ENCODE data around the gene WDR20.
"Not testable (repeated sequence)": the region's sequence is repeated elsewhere in the genome, so short reads cannot be mapped to it uniquely, and the experiment has no call there.

WDR20 gene

DNA sequence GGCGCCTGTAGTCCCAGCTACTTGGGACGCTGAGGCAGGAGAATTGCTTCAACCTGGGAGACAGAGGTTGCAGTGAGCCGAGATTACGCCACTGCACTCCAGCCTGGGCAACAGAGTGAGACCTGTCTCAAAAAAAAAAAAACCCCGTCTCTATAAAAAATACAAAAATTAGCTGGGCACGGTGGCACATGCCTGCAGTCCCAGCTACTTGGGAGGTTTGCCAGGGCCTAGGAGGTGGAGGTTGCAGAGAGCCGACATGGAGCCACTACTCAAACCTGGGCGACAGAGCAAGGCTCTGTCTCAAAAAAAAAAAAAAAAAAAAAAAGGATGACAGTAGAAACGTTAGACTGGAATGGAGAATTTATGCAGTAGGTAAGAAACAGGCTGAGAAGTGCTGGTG is 5.7 kb upstream of the WDR20 start:
- FAIRE-seq, result not testable (repeated sequence)

DNA sequence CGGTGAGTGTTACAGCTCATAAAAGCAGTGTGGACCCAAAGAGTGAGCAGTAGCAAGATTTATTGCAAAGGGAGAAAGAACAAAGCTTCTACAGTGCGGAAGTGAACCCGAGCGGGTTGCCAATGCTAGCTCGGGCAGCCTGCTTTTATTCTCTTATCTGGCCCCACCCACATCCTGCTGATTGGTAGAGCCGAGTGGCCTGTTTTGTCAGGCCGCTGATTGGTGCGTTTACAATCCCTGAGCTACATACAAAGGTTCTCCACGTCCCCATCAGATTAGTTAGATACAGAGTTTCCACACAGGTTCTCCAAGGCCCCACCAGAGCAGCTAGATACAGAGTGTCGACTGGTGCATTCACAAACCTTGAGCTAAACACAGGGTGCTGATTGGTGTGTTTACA is 5.0 kb upstream of the WDR20 start:
- FAIRE-seq, result not testable (repeated sequence)

DNA sequence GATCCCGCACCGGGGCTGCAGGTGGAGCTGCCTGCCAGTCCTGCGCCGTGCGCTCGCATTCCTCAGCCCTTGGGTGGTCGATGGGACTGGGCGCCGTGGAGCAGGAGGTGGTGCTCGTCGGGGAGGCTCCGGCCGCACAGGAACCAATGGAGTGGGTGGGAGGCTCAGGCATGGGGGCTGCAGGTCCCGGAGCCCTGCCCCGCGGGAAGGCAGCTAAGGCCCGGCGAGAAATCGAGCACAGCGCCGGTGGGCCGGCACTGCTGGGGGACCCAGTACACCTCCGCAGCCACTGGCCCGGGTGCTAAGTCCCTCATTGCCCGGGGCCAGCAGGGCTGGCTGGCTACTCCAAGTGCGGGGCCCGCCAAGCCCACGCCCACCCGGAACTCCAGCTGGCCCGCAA is 4.2 kb upstream of the WDR20 start:
- not testable (repeated sequence) for FAIRE-seq

DNA sequence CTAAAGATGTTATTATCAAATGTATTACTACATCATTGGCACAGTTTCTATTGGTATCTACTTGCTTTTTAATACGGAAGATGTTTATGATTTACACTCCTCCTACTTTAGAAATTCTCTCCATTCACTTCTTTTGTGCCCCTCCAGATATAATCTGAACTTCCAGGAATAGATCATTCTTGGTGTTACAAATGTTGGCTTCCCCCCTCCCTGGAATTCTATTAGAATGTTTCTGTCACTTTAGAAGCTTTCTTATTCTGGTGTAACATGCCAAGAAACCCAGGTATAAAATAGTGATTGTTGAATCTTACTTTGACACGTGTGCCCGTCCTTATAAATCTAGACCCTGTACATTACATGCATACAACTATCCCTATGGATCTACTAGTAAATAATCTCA is 1.2 kb upstream of the WDR20 start:
- no peak for FAIRE-seq

DNA sequence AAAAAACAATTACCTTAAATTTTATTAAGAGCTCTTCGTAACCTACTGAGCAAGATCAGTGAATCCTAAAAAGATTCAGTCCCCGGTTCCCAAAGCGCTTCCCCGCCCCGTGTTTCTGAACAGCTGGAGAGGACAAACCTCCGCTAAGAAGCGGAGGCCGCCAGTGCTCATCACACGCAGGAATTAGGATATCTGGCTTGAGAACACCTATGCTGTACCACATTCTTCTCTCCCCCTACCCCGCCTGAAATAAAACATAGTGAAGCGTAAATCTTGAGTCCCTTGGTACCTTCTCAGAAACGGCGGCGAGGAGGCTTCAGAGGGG is 774 bp upstream of the WDR20 start:
- no peak for FAIRE-seq

DNA sequence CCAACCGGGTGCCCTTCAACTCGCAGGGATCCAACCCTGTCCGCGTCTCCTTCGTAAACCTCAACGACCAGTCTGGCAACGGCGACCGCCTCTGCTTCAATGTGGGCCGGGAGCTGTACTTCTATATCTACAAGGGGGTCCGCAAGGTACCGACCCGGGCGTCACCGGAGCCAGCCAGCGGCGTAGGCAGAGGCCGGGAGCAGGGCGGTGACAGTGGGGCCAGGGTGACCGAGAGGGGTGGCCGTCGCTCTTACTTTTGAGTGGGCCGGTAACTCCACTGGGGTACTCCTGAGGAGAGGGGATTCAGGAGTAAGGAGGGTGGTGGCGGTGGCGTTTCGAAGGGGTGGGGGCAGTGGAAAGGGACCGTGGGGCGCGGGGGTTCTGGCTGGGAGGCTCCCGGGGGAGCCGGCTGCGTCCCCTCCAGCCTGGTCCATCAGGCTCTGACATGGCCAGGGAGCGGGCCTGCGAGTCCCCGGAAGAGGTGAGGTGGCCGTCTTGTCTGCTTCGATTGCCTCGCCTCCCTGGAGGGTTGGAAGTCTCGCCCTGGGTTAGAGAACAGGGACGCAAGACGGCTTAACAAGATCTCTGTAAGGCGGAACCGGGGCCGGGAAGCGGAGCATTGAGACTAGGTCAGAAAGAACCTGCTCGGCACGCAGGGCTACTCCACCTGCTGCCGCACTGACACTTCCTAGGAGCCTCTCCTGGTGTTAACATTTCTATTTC is 491 bp downstream of the WDR20 start:
- no peak for FAIRE-seq

DNA sequence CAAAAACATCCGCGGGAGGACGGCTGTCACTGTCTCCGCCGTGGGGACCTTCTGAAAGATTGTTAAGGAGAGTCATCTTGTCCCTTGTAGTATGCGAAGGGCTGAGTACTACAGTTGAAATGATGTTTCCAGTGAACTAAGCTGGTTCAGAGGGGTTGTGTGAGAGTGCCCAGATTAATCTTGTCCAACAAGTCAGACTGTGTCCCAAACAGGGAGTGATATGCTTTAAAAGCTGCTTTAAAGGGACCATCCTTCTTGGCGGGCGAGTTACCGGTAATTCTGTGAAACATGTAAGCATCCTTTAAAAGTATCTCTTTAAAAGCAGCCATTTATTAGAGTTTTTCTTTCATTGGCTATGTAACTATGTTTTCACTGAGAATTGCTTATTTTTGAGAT is 1.1 kb downstream of the WDR20 start:
- FAIRE-seq, result no peak

DNA sequence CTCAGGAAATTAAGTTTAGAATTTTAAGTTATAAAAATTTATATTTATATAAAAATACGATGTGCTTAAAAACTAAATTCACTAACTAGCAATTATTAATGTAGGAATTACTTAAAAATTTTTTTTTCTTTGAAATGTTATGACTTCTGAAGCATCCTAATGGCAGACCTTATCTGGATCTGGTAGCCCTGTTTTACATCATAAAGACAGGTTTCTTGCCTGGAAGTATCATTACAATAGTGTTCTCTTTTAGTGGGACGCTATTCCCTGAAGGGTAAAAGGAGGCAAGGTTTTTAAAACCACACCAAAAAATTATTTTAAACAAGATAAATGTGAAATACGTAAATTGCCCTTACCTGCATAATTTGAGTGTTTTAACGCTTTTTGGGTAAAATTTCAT is 2.1 kb downstream of the WDR20 start:
- no peak for FAIRE-seq

DNA sequence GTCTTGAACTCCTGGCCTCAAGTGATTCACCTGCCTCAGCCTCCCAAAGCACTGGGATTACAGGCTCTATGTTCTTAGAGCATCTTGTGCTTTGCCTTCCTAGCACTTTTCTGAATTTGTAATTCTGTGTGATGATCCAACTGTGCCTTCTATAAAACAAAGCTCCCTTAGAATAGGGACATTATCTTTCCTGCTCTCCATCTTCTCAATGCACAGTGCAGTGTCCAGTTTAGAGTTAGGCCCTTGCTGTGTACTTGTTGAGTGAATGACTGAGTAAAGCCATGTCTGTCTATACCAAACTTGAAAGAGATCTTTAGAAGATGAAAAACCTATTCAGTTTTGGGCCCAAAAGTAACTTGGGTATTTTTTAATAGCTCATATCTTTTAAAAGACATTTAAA is 5.2 kb downstream of the WDR20 start:
- FAIRE-seq, result no peak

DNA sequence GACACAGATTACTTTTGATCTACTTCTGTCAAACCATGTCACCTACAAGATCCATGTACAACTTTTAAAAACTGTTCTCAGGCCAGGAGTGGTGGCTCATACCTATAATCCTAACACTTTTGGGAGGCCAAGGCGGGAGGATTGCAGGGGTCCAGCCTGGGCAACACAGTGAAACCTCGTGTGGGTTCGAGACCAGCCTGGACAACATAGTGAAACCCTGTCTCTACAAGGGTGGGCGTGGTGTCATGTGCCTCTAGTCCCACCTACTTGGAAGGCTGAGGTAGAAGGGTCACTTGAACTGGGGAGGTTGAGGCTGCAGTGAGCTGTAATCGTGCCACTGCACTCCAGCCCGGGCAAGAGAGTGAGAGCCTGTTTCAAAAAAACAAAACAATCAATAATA is 5.7 kb downstream of the WDR20 start:
- FAIRE-seq, result no peak

DNA sequence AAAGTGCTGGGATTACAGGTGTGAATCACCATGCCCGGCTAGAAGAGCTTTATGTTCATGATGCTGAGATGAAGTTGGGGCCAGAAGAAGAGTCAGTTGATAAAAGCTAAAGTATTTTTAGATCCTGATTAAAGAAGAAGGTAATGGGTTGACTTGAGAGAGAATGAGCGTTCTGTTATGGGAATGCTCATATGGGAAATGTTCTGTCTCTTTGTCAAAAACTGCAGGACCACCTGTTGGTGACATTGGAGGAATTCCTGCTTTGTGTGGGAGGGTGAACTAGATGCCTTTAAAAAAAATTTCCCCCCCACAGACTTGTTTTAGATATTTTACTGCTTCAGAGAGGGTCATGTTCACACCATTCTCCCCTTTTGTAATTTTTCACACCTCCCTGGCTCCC is 6.7 kb downstream of the WDR20 start:
- FAIRE-seq, result no peak

DNA sequence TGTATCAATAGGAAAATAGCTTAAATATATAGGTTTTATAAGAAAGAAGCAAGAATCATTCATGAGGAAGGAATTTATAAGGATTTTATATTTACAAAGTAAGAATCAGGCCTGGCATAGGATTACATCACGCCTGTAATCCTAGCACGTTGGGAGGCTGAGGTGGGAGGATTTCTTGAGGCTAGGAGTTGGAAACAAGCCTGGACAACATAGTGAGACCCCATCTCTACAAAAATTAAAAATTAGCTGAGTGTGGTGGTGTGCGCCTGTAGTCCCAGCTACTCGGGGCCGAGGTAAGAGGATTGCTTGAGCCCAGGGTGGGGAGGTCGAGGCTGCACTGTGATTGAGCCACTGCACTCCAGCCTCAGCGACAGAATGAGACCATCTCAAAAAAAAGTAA is 10.4 kb downstream of the WDR20 start:
- FAIRE-seq, result no peak

DNA sequence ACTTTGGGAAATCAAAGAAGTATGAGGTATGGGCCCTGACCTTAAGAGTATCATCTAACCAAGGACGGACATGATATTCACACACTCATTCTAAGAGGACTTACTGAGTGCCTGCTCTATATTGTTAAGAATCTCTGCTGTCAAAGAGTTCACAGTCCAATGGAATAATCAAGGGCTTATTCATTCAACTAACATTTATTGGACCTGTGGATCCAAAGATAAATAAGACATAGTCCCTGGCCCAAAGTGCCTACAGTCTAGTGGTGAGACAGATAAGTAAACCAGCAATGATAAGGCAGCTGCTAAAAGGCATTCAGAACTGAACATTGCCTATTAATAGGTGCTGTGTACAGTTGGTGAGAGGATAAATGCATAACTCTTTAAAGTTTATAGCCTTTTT is 11.0 kb downstream of the WDR20 start:
- FAIRE-seq, result no peak

DNA sequence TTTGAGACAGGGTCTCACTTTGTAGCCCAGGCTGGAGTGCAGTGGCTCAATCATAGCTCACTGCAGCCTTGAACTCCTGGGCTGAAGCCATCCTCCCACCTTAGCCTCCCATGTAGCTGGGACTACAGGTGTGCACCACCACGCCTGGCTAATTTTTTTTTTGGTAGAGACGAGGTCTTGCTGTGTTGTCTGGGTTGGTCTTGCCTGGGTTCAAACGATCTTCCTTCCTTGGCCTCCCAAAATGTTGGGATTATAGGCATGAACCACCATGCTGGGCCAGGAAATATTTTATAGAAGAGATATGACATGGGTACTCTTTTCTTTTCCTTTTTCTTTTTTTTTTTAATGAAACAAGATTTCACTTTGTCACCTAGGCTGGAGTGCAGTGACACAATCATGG is 11.7 kb downstream of the WDR20 start:
- not testable (repeated sequence) for FAIRE-seq

DNA sequence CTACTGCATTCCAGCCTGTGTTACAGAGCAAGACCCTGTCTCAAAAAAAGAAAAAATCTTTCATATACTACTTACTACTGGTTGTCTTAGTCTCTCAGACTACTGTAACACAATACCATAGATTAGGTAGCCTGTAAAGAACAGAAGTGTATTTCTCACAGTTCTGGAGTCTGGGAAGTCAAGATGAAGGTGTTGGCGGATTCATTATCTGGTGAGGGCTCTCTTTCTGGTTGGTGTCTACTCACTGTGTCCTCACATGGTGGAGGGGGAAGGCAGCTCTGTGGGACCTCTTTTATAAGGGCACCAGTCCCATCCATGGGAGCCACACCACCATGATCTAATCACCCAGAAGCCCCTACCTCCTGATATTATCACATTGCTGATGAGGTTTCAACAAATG is 14.4 kb downstream of the WDR20 start:
- no peak for FAIRE-seq

DNA sequence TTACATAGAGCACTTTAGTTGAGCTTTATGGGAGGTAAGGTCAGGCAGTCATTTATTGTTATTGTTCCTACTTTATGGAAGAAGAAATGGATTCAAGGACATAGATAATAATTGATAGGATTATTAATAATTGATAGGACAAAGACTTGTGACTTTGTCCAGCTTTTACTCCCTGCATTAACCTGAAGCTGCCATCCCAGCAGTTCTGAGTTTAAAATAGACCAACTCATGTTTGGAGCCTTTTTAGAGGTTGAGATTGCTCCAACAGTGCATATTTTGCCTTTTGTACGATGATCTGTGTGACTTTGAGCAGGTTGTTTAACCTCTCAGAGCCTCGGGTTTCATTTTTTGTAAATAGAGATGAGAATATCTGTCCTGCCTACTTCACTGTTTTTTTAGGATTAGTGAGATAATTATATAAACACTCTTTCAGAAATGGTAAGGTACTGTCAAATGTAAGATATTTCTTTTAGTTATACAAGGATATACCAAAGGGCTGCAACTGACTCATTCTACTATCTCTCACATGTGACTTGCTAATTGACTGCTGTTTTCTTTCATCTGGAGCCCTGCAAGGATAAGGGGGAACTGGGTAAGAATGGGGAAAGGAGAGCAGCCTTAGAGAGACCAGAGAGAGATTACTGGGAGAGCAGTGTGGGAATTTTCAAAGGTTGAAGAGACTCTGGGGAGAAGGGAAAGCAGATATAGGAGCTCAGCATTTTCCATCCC is 15.3 kb downstream of the WDR20 start:
- no peak for FAIRE-seq

DNA sequence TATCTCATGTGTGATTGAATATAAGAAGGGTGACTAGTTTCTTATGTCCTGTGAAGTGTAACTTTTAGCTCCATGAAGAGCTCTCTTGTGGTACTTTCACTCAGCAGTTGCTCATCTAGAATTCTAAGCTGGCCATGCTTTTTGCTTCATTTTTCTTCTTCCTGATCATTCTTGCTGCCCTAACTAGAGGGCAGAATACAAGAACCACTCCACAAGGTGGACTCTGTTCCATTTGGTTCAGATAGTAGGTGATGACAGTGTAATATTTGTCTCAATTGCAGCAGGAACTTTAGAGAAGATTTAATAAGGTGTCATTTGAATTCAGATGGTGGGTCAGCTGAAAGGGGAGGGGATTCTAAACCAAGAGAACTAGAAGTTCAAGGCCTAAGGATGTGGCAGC is 17.6 kb downstream of the WDR20 start:
- no peak for FAIRE-seq

DNA sequence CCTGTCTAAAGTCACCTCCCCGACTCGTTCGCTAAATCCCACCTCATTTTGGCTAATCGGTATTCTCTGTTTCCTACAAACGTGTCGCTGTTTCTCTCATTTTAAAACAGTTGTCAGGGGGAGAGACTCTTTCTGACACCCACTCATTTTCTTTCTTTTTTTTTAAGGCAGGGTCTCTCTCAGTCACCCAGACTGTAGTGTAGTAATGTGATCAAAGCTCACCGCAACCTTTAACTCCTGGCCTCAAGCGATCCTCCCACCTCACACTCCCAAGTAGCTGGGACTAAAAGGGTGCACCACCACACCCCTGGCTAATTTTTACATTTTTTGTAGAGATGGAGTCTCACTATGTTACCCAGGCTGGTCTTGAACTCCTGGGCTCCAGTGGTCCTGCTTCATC is 19.1 kb downstream of the WDR20 start:
- FAIRE-seq, result no peak

DNA sequence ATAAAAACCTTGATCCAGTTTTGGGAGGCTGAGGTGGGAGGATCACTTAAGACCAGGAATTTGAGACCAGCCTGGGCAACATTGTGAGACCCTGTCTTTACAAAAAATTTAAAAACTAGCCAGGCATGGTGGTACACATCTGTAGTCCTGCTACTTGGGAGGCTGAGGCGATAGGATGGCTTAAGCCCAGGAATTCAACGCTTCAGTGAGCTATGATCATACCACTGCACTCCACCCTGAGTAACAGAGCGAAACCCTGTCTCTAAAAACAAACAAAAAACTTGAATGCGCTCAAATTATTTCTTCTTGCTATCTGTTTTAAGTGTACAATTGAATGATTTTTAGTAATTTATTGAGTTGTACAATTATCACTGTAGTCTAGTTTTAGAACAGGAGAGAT is 20.1 kb downstream of the WDR20 start:
- FAIRE-seq, result no peak

DNA sequence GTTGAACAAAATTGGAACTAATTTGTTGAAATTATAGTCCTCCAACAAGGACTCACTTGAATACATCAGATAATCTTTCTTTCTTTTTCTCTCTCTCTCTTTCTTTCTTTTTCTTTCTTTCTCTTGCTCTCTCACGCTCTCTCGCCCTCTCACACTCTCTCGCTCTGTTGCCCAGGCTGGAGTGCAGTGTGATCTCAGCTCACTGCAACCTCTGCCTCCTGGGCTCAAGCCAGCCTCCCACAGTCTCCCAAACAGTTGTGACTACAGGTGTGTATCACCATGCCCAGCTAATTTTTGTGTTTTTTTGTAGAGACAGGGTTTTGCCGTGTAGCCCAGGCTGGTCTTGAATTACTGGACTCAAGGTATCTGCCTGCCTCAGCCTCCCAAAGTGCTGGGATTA is 22.8 kb downstream of the WDR20 start:
- FAIRE-seq, result no peak

DNA sequence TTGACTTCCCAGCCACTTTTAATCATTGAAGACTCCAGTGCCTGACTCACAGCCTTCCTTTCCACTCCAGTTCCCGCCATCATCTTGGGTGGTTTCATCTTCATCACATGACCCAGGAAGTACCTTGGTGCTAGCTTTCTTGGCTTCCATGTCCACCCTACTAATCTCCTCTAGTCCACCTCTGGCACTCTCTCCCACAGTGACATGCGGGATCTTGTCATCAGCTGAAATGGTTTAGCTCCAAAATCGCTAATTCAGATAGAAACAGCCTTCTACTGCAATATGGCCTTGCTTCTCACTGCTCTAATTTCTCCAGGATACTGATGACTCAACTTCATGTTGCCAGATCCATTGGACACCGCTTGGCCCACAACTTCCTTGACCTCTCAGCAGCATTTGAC is 24.5 kb downstream of the WDR20 start:
- FAIRE-seq, result no peak

DNA sequence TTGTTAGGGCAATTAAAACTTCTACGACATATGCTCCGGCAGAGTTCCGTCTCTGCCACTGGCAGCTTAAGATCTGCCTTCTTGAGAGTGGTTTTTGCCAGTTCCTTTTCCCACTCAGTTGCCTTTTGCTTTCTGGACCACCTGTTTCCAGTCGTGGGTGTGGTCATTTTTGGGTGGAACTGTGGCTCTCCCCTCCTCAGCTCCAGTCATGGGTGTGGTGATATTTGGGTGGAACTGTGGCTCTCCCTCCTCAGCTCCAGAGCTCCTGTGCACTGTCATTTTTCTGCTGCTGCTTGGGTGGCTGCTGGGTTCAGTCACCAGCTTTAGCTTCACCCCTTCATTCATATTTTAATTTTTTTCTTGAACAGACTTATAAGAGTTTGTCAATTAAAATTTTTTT is 25.3 kb downstream of the WDR20 start:
- FAIRE-seq, result no peak

DNA sequence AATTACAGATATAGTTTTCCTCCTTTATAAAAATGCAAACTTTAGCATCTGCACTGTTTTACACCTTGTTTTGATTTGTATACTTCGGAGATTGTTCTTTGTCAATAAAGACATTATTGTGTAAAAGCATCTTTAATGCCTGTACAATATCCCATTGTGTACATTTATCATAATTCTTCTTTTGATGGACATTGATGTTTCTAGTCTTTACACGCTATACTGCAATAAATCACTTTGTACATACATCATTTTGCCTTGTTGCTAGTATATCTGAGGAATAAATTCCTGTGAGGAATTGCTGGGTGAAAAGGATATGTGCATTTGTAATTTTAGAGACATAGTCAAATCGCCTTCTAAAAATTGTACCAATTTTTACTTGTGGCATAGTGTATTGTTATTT is 30.4 kb downstream of the WDR20 start:
- FAIRE-seq, result no peak

DNA sequence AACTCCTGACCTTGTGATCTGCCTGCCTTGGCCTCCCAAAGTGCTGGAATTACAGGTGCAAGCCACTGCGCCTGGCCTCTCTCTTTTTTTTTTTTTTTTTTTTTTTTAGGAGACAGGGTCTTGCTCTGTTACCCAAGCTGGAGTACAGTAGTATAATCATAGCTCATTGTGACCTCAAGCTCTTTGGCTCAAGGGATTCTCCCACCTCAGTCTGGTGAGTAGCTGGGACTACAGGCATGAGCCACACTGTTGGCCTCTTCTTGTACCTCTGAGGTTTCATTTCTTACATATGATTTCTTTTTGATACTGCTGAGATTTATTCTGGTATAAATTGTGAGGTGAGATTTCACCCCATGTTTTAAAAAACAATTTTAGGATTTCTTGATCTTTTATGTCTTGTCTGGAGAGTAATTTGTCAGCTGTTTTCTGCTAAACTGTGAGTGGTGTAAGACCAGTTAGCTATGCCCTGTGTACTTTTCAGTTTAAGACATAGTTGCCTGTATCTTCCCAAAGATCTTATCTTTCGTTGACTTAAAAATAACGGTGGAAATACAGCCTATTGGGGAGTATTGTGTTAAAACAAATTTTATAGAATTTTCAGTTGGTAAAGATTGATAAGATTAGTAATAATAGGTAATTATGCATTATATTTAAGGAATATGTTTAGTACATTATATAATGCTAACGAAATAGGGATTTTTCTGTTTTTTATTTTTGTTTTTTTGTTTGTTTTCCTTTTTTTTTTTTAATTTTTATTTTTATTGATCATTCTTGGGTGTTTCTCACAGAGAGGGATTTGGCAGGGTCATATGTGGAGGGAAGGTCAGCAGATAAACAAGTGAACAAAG is 31.7 kb downstream of the WDR20 start:
- no peak for FAIRE-seq
